ENCODE results near the gene CRAMP1.

The CRAMP1 gene

DNA sequence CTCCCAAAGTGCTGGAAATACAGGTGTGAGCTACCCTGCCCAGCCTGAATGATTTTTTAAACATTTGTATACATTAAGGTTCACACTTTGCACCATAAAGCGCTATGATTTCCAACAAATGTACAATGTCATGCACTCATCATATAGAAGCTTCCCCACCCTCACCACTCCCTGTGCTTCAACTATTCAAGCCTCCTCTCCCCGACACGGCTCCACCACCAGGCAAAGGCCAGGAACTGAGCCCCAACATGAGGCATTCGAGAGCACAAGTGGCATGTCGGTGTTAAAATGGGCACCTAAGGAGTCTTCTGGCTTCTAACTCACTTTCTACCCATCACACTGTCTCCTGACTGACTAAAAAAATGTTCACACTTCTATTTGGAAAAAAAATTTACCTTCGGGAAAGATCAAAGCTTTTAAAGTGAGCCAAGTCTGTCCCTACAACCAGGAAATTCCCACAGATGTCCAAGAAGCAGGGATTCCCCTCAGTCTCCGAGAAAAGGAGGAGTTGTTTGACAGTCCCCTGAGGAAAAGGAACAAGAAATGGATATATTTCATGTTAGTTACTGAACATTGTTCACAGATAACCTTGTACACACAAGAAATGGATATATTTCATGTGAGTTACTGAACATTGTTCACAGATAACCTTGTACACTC lies 41.0 kb upstream of the CRAMP1 start:
- DNase-seq (ENCODE audit: low read depth), result no peak
- TF ChIP-seq, protein P1, sequence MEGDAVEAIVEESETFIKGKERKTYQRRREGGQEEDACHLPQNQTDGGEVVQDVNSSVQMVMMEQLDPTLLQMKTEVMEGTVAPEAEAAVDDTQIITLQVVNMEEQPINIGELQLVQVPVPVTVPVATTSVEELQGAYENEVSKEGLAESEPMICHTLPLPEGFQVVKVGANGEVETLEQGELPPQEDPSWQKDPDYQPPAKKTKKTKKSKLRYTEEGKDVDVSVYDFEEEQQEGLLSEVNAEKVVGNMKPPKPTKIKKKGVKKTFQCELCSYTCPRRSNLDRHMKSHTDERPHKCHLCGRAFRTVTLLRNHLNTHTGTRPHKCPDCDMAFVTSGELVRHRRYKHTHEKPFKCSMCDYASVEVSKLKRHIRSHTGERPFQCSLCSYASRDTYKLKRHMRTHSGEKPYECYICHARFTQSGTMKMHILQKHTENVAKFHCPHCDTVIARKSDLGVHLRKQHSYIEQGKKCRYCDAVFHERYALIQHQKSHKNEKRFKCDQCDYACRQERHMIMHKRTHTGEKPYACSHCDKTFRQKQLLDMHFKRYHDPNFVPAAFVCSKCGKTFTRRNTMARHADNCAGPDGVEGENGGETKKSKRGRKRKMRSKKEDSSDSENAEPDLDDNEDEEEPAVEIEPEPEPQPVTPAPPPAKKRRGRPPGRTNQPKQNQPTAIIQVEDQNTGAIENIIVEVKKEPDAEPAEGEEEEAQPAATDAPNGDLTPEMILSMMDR (conservative IDR thresholded peaks at IDR 0.05; ENCODE audit: low read depth, low read length), result no peak
- H3K4me3 ChIP-seq (ENCODE audit: low read length), result no peak overlapping the region

DNA sequence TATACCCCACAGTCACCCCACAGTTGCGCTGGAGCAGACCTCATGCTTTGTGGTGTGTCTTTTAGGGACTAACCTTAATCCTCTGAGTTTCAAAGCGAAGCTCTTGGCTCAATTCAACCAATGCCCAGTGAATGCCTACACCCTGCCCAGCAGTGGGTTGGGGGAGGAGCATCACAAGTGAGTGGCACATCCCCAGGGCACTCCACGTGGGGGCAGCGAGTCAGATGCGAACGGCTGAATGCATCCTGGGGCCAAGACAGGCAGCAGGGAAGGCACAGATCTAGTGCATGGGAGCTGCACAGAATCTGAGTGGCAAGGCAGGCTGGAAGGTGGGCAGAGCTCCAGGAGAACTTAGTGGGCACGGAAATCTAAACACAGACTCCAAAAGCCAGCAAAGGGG lies 39.5 kb upstream of the CRAMP1 start:
- no peak for DNase-seq (ENCODE audit: low read depth)
- TF ChIP-seq, protein P1 (conservative IDR thresholded peaks at IDR 0.05; ENCODE audit: low read depth, low read length), result no peak
- H3K4me3 ChIP-seq (ENCODE audit: low read length), result no peak overlapping the region

DNA sequence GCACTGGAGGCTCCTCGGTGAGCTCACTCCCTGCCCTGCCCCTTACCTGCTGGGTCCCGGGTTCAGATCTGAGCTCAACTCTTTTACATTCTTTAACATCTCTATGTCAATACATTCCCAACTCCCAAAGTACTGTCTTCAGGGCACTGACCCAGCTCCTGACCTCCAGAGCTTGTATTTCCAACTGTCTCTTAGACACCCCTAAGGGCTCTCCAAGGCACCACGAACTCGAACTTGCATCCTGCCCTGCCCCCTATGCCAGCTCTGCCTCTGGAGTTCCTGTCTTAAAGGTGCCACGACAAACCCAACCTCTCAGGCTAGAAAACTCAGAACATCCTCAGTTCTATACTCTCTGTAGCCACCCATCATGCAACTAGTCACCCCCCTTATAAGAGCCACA lies 38.9 kb upstream of the CRAMP1 start:
- no peak for DNase-seq (ENCODE audit: low read depth)
- TF ChIP-seq, protein P1 (conservative IDR thresholded peaks at IDR 0.05; ENCODE audit: low read depth, low read length), result no peak
- no peak overlapping the region for H3K4me3 ChIP-seq (ENCODE audit: low read length)

DNA sequence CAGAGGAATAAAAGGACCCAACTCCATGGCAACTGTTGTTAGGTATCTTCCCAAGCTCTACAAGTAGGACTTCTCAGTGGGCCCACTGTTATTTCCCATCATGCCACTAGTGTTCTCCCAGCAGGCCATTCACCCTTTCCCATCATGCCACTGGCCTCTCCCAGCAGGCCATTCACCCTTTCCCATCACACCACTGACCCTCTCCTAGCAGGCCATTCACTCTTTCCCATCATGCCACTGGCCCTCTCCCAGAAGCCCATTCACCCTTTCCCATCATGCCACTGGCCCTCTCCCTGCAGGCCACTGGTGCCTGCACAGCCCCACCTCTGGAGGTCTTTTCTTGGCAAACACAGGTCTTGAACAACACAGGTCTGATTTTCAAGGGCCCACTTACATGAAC lies 36.6 kb upstream of the CRAMP1 start:
- no peak for DNase-seq (ENCODE audit: low read depth)
- TF ChIP-seq, protein P1 (conservative IDR thresholded peaks at IDR 0.05; ENCODE audit: low read depth, low read length), result no peak
- H3K4me3 ChIP-seq (ENCODE audit: low read length), result no peak overlapping the region

DNA sequence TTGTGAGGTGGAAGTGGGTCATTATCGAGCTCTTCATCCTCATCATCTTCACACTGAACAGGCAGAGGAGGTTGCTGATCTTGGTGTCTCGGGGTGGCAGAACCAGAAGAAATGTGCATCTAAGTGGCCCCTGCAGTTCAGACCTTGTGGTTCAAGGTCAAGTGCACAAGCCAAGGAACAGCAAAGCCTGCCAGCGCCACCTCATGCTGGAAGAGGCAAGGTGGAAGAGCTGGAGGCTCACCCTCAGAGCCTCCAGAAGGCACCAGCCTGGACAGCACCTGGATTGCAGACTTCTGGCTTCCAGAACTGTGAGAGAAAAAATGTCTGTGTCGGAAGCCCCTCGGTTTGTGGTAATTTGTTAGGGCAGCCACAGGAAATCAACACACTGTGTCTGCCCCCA lies 32.9 kb upstream of the CRAMP1 start:
- TF ChIP-seq, protein P1 (conservative IDR thresholded peaks at IDR 0.05; ENCODE audit: low read depth, low read length), result no peak
- H3K4me3 ChIP-seq (ENCODE audit: low read length), result no peak overlapping the region
- DNase-seq (ENCODE audit: low read depth), result no peak

DNA sequence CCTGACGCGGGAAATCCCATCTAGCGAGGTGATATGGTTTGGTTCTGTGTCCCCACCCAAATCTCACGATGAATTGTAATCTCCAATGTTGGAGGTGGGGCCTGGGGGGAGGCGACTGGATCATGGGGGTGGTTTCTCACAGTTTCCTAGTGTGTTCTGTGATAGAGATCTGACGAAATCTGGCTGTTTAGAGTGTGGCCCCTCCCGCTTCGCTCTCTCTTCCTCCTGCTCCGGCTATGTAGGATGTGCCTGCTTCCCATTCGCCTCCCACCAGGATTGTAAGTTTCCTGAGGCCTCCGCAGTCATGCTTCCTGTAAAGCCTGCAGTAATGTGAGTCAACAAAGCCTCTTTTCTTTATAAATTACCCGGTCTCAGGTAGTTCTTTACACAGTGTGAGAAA lies 31.9 kb upstream of the CRAMP1 start:
- H3K4me3 ChIP-seq (ENCODE audit: low read length), result no peak overlapping the region
- DNase-seq (ENCODE audit: low read depth), result no peak
- TF ChIP-seq, protein P1 (conservative IDR thresholded peaks at IDR 0.05; ENCODE audit: low read depth, low read length), result no peak

DNA sequence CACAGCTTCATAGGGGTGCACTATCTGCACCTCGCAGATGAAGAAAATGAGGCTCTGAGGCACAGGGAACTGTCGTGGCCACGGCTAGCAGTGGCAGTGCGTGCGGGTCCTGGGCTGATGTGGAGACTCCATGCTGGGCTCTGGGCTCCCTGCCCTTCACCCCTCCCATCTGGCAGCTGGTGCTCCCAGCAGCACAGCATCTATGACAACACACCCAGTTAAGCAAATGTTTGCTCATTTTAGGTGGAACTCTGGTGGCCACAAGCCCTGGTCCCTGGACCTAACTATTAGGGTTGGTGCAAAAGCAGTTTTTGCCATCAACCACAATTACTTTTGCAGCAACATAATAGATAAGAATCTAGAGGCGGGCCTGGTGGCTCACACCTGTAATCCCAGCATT lies 31.2 kb upstream of the CRAMP1 start:
- H3K4me3 ChIP-seq (ENCODE audit: low read length), result no peak overlapping the region
- TF ChIP-seq, protein P1 (conservative IDR thresholded peaks at IDR 0.05; ENCODE audit: low read depth, low read length), result no peak

More for the DNA sequence above, 31.2 kb upstream of the CRAMP1 start:
- DNase-seq (ENCODE audit: low read depth), result no peak

All from retinal pigment epithelial cell (primary cell).